COLO668 (cell line): ENCODE results near the gene ACADM.
"Not testable (repeated sequence)": the region's sequence is repeated elsewhere in the genome, so short reads cannot be mapped to it uniquely, and the experiment has no call there.

Experiments used
- DNase-seq: peaks from one replicate; lab custom pipeline; 2025; ENCODE audit not compliant: unreplicated experiment; lab: John Stamatoyannopoulos, UW

Gene ACADM

GRCh38 chr1:75794382-75794781 is 69.9 kb downstream of the ACADM start:
- DNase-seq: no peak

DNA sequence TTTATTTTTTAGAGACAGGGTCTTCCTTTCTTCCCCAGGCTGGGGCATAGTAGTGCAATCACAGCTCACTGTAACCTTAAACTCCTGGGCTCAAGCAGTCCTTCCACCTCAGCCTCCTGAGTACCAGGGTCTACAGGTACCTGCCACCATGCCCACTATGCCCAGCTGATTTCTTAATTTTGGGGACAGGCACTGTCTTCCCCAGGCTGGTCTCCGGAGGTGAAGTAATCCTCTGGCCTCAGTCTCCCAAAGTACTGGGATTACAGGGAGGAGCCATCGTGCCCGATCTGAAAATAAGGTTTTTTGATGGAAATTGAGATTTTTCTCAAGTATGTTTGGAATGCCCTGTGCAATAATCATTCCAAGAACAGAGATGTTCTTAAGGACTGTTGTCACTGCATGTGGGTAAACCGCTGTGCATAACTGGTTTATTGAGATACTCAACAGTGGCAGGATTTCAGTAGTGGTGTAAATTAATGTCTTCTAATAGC is 71.2 kb downstream of the ACADM start:
- DNase-seq: no peak

DNA sequence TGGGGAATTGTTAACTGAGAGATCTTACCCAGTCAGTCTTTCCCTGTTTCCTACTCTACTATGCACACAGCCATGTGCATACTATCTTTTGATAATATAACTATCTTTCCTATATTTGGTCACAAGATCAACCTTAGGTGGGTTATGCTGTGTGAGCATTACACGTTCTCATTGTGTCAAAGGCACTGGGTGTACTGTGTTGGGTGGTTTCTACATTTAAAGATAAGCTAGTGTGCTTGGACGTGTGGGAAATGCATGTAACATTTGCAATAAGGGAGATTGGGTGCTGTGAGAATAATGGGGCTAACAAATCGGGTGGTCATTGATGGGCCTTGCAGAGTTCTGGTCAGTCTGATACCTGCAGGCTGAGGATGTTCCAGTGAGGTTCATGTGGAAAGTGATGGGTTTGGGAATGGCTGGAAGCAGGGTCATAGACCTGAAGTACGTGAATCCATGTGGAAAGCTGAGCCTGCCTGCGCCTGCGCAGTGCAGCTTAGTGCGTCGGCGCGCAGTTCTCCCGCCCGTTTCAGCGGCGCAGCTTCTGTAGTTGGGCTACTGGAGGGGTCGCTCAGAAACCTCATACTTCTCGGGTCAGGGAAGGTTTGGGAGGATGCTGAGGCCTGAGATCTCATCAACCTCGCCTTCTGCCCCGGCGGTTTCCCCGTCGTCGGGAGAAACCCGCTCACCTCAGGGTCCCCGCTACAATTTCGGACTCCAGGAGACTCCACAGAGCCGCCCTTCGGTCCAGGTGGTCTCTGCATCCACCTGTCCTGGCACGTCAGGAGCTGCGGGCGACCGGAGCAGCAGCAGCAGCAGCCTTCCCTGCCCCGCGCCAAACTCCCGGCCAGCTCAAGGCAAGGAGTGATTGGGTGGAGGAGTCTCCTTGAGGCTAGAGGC is 72.1 kb downstream of the ACADM start, which contains the start of gene MSH4:
Gene MSH4 (plus strand): TSS at position 507 of the 897 bp plus-strand sequence. CDS start 104 bp downstream, at position 611.
- no peak for DNase-seq

DNA sequence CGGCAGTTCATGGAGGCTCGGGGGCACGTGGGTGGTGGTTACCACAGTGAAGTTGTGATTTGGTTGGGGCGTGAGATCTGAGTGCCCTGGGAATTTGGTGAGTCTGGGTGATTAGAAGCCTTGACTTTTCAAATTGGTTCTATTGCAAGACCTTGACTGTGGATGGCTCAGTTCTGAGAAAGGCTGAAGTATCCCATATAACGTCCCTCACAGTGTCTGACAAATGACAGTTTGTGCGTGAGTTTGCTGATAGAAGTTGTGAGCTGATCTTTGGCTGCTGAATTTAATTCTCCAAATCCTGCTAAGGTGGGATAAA is 72.7 kb downstream of the ACADM start:
- DNase-seq: no peak

GRCh38 chr1:75797606-75798216 is 73.2 kb downstream of the ACADM start:
- DNase-seq: no peak

DNA sequence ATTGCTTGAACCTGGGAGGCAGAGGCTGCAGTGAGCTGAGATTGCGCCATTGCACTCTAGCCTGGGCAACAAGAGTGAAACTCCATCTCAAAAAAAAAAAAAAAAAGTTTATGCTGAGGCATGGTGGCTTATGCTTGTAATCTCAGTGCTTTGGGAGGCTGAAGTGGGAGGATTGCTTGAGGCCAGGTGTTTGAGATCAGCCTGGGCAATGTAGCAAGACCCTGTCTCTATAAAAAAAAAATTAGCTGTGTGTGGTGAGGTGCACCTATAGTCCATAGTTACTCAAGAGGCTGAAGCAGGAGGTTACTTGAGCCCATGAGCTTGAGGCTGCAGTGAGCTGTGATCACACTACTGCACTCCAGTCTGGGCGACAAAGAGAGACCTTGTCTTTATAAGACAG is 77.0 kb downstream of the ACADM start:
- DNase-seq: not testable (repeated sequence)

GRCh38 chr1:75808921-75809320 is 84.4 kb downstream of the ACADM start:
- no peak for DNase-seq

DNA sequence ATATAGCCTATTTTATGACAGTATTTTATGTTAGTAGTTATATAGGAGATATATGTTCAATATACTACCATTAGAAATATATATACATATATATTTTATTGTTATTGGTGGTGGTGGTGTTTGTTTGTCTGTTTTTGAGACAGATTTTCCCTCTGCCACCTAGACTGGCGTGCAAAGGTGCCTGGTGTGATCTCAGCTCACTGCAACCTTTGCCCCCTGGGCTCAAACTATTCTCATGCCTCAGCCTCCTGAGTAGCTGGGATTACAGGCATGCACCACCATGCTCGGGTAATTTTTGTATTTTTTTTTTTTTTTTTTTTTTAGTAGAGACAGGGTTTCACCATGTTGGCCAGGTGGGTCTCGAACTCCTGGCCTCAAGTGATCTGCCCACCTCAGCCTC is 85.6 kb downstream of the ACADM start:
- DNase-seq: not testable (repeated sequence)

GRCh38 chr1:75811211-75811981 is 86.9 kb downstream of the ACADM start:
- DNase-seq: no peak

DNA sequence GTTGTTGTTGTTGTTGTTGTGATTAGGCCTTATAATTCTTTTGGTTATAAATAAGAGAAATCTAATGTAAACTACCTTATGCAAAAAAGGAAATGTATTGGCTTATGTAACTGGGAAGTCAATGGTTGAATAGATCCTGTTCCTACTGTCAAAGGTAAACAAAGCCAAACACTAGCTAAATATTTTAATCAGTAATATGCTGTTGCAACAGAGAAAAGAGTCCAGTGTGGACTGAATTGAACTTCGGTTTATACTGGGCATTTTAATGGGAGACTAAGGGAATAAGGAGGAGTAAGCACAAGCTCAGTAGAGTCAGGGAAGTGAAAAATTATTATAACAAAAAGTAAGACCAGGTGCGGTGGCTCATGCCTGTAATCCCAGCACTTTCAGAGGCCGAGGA is 87.6 kb downstream of the ACADM start:
- DNase-seq: no peak
